IPS-11a (cell line): Measurements from ENCODE around the gene PLXNA3.

Experiments
- H3K4me3 ChIP-seq: one replicate; pipeline ENCODE4 v1.5.1; 2013; ENCODE audit warnings: low read depth, low read length, control low read depth

The PLXNA3 gene

DNA sequence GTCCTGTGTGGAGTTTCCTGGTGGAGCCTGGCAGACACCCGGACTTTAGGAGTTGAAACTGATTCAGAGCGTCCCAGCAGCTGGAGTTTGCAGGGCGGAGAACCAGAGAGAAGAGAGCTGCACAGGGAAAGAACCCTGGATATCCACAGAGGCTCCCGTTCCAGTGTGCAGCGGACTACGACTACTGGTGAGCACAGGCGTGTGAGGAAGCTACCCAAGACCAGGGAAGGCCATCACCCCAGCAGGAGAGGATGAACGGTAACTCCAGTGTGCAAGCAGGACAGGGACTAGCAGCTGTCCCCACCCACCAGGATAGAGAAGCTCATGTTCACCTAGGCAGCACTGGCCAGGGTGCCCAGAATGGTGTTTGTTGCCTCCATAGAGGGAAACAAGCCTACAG is 18.7 kb downstream of the PLXNA3 start:
- no peak overlapping the region for H3K4me3 ChIP-seq

DNA sequence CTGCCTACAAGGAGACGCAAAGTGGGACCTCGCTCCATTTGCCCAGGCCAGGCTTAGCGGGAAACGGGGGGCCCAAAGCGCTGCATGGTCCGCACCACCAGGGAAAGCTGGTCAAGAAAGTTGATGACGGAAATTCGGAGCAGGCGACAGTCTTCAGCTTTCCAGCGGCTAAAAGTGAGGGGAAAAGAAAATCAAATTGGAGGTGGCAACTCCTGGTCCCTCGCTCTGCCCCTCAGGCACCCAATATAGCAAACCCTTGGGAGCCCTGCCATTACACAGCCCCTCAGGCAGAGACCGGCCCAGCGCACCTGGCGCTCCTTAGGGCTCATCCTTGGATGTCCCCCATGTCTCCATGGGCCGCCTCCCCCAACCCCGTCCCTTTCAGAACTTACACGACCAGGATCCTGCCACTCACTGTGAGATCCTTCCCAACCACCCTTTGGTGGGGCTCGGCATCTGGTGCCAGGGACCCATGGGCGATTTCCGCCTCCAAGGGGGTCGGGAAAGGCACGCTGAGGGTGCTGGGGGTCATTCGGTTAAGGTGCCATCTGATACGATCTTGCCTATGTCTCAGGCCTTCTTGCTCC is 19.9 kb downstream of the PLXNA3 start:
- peak overlapping the region; percentile 21 for H3K4me3 ChIP-seq

DNA sequence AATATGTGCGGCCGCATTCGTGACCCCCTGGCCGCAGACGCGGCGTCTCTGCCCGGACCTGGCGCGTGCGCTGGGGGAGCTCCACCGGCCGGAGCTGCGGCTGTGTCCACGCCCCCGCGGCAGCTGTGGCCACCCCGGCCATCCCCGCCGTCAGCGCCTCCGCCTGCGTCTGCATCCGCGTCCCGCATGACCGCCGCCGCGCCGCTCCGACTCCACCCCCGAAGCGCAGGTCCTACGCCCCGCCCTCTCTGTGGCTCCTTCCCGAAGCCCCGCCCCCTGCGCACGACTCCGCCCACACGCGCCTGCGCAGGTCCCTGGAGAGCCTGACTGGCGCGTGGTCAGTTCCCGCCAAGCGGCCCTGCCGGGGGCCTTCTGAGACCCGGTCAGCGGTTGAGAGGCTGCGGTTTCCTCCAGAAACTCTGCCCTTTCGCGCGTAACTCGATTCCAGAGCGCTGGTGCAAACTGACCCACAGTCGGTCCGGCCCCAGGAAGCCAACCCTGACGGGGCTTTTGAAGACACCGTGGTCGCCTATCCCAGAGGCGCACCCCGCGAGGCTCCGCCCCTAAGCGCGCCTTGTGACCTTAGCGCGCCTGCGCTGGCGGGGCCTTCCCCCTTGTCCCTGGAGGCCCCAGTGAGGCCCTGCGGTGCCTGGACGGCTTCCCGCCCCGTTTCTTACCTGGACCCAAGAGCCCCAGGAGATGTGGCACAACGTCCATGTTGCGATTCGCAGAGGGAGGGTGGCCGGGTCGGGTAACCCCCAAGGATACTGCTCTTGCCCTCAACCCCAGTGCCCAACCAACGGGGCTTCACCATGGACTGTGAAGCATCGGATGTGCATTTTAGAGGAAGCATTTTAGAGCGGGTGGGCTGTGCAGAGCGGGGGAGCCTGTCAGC is 20.9 kb downstream of the PLXNA3 start, which contains the start of gene LAGE3:
Gene LAGE3 (minus strand): TSS at position 554 of the 895 bp plus-strand sequence. CDS start 366 bp downstream, at position 188.
- H3K4me3 ChIP-seq, result peak within 1 kb of the TSS; percentile 21

DNA sequence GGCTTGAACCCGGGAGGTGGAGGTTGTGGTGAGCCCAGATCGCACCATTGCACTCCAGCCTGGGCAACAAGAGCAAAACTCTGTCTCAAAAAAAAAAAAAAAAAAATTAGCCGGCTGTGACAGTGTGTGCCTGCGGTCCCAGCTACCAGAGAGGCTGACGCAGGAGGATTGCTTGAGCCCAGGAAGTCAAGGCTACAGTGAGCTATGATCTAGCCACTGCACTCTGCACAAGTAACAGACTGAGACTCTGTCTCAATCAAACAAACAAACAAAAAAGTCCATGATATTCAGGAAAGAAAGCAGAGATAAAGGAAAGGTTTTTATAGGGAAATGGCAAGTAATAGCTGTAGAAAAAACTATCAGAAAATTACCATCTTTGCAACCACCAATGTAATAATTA is 23.1 kb downstream of the PLXNA3 start:
- no peak overlapping the region for H3K4me3 ChIP-seq

DNA sequence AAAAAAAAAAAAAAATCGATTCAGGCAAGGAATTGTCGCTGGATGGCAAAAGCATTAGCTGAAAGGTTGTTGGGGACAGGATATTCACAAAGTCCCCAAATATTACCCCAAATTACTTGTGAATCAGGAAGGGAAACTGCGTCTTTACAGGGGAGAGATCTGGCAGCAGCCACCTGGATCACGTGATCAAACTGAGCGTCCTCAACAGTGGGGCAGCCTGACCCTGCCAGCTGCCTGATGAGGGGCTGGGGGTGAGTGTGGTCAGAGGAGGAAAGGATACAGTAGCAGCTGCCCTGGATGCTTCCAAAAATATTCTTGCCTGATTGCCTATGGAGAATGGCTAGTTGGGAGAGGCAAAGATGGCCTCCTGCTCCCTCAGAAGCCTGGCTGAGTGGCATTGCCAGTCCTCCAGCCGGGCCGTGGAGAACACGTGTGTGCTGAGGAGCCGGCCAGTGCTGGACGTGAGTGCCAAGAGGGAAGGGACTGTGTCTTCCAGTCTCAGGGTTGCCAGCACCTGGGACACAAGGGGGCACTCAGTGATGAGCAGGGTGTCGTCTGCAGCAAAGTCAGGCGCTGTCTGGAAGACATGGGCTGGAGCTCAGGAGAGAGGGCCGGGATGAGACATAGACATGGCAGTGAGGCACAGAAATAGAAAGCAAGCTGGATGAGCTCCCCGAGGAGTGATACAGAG is 24.0 kb downstream of the PLXNA3 start:
- H3K4me3 ChIP-seq, result no peak overlapping the region

DNA sequence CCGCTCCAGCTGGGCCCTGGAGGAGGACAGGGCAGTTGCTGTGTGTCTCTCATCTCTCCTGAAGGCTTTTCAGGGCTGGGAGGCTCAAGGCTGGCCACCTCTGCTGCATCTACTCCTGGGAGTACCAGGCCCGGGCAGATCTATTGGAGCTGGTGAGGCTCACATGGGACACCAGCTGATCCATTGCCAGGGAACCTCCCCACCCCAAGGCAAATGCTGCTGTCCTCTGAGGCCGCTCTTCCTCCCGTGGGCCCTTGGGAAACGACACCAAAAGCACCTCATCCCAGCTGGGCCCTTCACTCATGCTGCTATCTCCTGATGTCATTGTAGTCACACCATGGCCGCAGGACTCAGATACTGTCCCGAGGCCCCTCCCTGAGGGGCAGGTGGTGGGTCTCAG is 24.7 kb downstream of the PLXNA3 start:
- no peak overlapping the region for H3K4me3 ChIP-seq

DNA sequence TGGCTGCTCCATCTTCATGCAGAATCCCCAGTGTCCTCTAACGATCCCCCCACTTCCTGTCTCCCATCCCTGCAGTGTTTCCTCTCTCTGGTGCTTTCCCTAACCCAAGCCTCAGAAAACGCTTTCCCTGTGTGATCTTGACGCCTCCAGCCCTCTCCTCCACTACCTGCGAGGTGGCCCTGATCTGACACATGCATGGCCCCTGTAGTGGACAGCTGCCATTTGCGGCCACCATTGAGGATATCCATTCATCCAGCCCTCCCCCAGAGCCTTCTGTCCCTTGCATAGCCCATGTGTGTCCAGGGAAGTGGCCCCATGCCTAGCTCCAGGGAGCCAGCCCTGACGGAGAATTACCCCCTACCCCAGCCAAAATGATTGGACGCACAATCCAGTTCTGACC is 25.2 kb downstream of the PLXNA3 start:
- H3K4me3 ChIP-seq, result no peak overlapping the region

DNA sequence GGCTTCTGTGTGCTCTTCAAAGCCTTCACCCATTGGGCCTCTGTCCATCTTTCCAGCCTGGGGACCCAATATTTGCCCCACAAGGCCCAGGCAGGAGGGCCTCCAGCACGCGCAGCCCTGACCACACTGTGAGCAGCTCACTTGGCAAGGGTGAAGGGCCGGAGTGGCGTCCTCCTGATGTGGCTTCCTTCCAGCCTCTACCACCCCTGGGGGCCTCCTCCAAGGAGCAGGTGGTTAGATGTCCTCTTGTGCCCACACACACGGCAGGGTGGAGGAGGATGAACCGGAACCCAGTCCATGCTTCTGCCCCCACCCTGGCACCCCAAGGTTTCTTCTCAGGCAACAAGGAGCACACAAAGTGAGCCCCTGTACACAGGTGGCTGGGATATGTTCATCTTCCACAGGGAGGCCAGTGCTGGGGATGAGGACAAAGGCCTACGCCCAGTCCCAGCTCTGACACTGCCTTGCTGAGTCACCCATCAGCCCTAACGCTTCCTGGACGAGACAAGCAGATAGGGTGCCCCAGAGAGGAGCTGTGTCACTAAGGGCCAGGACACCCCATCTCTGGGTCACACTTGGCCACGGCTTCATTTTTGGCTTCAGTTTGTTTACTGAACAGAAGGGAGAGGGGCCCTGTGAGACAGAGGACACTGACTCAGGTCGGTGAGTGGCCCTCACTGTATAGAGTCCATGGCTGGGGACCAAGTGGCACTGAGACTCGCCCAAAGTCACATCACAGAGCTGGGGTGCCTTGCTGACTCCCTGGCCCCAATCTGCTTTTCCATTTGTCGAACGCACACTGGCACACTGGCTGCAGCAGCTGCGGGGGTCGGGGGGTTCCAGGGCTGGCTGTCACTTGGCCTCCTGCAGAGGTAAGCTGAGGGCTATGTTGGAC is 26.4 kb downstream of the PLXNA3 start:
- H3K4me3 ChIP-seq, result no peak overlapping the region

DNA sequence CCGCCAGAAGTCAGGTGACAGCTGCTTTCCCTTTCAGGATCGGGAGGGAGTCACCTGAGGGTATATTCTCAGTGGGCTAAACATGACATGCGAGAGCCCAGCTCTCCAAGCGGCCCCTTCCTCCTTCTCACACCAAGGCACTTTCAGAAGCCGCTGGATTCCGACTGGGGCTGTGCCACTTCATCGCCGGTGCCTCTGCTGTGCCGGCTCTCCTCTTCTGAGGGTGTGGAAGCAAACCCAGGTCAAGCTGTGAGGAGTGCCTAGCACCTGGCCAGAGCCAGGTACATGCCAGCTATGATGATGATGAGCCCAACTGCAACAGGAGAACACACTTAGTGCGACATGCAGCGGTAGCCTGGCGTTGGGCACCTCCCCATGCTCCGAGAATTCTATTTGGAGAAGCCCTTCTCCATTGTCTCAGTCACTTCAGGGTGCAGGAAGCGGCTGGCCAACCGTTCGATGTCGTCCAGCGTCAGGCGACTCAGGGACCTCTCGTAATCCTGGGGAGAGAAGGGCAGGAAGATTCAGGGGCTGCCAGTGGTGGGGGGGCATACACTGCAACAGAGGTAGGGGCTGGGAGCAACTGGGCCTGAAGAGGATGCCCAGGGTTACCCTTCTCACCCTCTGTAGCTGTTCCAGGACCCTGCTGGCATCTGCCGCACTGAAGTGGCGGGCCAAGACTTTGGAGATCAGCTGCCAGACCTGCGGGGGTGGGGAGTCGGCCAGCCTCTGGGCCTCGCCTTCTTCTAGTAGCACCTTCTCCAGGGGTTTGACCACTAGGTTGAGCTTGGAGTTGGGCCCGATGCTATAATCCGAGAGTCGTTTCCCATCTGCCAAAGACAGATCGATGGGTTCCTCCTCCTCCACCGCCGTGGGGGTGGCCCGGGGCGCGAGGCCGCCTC is 27.3 kb downstream of the PLXNA3 start:
- H3K4me3 ChIP-seq, result peak overlapping the region; percentile 57

DNA sequence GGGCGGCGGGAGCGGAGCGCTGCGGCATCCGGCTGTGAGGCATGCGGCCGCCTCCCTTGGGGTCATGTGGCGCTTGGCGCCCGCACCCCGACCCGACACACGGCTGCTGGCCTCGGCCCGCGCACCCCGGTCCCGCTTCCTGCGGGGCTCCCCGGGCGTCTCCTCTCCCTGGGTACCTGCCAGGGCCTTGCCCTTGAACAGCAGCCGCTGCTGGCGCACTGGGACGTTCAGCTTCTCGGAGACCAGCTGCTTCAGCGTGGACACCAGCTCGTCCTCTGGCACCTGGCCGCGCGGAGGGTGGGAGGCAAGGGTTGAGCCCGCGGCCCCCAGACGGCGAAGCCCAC is 27.9 kb downstream of the PLXNA3 start:
- H3K4me3 ChIP-seq, result peak overlapping the region; percentile 57

DNA sequence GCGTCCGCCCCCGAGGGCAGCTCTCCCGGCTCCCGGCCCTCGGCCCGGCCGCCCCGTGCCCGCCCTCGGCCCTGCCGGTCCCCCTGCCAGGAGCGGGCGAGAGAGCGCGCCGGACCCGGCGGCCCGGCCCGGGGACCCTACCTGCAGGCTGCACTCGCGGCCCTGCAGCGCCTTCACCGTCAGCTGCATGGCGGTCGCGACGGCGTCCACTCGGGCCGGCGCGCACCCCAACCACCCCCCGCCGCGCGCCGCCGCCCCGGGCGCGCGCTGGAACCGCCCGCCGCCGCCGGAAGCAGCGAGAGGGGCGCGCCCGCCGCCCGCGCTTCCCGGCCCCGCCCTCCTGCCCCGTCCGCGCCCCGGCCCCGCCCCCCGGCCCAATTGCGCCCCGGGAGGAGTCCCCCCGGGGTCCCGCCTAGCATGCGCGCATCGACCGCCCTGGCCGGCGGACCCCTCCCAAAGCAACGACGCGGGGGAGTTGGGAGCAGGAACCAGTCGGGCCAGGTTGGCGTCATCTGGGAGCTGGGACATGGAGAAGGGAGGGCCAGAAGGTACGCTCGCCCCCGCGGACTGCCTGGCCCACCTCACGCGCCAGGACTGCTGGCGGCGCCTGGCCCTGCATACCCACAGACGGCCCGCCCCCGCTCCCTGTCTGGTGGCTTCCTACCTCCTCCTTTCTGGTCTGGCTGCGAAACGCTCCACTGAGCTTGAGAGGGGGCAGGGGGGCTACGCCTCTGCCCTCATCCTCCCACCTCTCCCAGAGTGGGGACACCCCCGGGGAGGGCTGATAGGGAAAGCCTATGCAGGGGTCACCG is 28.5 kb downstream of the PLXNA3 start, which contains the start of gene UBL4A:
Gene UBL4A (minus strand): TSS at position 220 of the 812 bp plus-strand sequence. CDS start 31 bp downstream, at position 189.
- H3K4me3 ChIP-seq, result peak within 1 kb of the TSS; percentile 57

DNA sequence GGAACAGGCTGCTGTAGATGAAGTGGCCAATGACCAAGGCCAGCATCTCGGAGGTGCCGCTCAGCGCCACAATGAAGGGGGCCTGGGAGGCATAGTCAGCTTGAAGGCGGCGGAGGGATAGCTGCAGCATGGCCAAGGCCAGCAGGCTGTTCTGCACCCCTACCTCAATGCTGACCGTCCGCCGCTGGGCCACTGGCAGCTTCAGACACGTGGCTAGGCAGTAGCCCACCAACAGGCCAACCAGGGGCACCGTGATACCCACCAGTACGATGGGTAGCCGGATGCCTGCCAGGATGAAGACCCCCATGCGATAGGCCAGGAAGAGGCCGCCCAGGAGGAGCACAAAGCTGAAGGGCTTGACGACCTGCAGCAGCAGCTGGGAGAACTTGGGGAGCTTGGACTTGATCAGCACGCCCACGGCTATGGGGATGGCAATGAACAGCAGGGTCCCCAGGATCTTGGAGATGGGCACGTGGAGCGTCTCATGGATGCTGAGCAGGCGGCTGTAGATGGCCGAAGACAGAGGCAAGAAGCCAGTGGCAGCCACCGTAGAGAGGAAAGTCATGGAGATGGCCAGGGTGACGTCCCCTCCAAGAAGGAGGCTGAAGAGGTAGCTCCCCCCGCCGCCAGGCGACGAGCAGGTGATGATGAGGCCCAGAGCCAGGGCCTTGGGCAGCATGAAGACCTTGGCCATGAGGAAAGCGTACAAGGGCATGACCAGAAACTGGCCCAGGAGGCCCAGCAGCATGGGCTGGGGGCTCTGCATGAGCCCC is 29.6 kb downstream of the PLXNA3 start:
- H3K4me3 ChIP-seq, result no peak overlapping the region

DNA sequence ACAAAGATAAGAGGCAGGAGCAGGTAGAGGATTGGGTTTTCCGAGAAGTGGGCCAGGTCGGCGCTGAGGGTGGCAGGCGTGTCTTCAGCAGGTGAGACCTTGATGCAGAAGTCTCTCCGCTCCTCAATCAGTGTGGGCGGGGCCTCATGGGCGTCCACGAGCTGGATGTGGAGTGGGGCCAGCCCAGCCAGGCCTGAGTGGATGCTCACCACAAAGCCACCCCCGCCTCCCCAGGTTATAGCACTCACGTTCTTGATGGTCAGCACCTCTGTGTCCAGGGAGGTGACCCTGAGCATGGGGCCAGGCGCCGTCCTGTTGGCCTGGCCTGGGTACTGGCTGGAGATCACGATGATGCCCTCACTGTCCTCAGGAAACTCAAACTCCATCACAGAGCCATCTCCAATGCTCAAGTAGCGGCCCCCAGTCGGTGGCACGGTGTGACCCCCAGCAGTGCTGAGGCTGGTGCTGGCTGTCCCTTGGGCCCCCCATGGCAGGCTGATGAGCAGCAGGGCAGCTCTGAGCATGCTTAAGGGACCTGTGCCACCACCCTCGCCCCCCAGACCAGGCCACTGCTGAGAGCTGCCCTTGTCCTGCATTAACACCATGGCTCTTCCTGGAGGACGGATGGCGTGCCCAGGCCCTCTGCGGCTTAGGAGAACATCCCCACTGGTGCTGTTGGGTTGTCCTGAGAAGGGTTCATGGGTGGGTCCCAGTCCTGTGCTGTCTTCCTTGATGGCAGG is 30.4 kb downstream of the PLXNA3 start:
- H3K4me3 ChIP-seq, result no peak overlapping the region

DNA sequence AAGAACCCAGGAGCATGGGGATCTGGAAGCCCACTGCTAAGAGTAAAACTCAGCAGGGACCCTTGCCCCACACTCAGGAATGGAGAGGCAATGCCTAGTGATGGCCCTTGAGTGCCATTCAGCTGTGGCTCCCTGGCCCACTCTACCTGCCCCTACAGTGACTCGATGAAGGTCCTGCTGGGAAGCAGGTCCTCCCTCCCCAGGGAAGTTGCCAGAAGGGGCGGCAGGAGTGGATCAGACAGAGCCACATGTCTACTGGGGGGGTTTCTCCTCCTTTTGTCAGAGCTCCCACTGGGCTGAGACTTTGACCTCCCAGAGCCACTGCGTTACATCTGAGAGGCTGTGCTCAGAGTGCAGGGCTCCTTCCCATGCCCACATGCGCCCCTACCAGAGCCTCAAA is 31.1 kb downstream of the PLXNA3 start:
- no peak overlapping the region for H3K4me3 ChIP-seq

DNA sequence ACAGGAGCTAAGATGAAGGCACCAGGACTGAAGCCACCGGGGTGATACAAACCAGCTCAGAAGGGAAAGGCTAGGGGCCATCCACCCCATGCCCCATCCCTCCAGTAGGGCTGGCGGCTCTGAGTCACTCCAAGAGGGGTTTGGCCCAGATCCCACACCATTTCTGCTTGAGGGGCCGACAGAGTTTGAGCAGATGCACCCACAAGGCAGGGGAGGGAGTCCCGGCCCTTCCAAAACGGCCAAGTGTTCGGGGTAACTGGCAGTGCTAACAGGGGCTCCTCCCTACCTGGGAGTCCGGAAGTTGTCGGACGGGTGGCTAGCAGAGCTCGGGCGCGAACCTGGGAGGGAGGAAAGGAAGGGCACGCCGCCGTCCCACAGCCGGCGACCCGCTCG is 31.9 kb downstream of the PLXNA3 start:
- peak overlapping the region; percentile 35 for H3K4me3 ChIP-seq

DNA sequence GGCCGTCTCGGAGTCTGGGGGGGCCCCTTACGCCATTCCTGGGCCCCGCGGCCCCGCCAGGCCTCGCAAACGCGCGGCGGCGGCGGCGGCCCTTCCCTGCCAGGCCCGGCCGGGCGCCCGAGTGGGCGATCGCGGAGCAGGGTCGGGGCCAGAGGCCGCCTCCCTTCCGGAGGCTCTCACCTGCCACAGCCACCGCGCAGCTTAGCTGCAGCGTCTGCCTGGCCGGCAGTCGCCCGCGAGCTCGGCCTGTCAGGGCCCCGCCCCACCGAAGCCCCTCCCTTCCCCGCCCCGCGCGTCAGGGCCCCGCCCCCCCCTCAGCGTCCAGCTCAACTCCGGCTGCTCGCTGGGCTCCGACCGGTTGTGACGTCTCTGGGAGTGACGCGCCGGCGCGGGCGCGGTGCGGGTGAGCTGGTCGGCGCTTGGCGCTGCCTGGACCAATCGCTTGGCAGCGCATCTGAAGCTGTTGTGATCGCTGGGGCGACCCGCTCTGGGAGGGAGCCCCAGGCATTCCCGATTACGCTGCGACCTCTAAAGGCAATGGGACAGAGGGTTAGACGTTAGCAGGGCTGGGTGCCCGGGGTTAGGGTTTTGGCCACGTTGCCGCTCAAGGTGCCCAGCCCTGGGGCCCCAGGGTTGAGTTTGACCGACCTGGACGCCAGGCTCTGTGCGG is 32.5 kb downstream of the PLXNA3 start, which contains the start of gene SLC10A3:
Gene SLC10A3 (minus strand): TSS at position 216 of the 670 bp plus-strand sequence. CDS start 1,689 bp downstream, outside the sequence.
- peak within 1 kb of the TSS; percentile 35 for H3K4me3 ChIP-seq

DNA sequence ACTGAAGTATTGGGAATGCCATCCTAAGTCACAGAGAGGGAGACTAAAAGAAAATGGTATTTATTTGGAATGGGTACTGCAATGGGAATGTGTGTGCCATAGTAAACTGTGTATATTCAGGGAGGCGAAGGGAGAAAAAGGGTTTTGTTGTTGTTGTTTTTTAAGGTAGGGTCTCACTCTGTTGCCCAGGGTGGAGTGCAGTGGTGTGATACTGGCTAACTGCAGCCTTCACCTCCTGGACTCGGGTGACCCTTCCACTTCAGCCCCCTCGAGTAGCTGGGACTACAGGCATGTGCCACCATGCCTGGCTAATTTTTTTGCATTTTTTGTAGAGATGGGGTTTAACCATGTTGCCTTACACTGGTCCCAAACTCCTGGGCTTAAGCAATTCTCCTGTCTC is 36.6 kb downstream of the PLXNA3 start:
- no peak overlapping the region for H3K4me3 ChIP-seq
